GM19035 (cell line): ENCODE measurements around the gene MTMR4.
A peak's percentile ranks its signal among the peaks of the same experiment; 100 is the strongest.
"Not testable (repeated sequence)": the region's sequence is repeated elsewhere in the genome, so short reads cannot be mapped to it uniquely, and the experiment has no call there.

Source experiments
- ATAC-seq: cut with Tn5 transposase; IDR thresholded peaks from one replicate; pipeline ENCODE4 v1.9.1; 2021; ENCODE audit not compliant: unreplicated experiment

MTMR4 gene

GRCh38 chr17:58513965-58514769, at the start of gene MTMR4:
TSS of gene MTMR4 (minus strand) at chr17:58514638. CDS start at chr17:58514407, 231 bp downstream.
- no peak for ATAC-seq

GRCh38 chr17:58560511-58560910, 46.1 kb upstream of the MTMR4 start:
- no peak for ATAC-seq

- ATAC-seq = no peak
These were observed 43.5 kb upstream of the MTMR4 start for GRCh38 chr17:58557981-58558380.

DNA sequence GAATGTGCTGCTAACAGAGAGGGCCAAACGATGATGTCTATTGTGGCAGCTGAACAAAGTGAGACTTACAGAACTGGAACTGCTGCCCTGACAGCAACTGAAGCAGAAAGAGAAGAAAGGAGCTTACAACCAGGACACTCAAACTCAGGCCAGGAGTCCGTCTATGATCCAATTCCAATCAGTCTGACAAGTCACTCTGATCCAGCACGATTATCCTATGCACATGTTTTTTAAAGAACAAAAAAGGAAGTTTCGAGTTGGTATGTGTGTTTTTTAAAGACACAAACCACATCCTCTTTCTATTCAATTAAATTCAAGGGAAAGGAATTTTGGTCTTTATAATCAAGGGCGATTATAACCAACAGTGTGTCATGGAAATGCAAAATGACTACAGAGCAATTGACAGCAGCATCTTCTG, 42.4 kb upstream of the MTMR4 start:
- ATAC-seq = no peak

DNA sequence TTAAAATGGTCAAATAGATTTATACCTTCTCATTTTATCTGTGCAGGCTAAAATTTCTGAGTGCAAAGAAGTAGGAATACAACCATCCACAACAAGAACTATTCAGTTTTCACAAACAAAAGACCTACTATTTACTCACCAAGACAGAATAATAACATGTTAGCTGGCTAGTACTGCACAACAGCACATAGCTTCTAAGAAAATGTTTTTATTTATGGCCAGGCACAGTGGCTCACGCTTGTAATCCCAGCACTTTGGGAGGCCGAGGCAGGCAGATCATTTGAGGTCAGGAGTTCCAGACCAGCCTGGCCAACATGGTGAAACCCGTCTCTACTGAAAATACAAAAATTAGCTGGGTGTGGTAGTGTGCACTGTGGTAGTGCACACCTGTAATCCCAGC, 40.7 kb upstream of the MTMR4 start:
- ATAC-seq = not testable (repeated sequence)

DNA sequence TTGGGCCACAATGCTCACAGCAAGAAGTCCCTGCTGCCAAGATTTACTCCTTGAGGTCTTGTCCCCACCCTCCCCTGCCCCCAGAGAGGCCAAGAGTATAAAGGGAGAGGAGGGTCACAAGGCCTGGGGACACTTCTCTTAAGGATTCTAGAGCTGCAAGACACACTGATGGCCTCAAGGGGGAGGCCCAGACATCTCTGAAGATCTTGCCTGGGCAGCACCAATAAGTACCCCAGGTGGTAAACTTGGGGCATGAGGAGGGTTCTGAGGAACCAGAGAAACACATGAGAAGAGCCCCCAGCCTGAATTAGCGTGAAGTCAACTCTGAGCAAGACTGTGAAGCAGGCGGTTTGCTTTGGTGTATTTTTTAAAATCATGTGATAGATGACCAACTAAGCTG, 26.8 kb upstream of the MTMR4 start:
- ATAC-seq = no peak

- no peak for ATAC-seq
These were observed 25.3 kb upstream of the MTMR4 start for GRCh38 chr17:58539698-58540097.

- no peak for ATAC-seq
These were observed 24.5 kb upstream of the MTMR4 start for GRCh38 chr17:58538811-58539409.

GRCh38 chr17:58537266-58537665, 22.8 kb upstream of the MTMR4 start:
- no peak for ATAC-seq

DNA sequence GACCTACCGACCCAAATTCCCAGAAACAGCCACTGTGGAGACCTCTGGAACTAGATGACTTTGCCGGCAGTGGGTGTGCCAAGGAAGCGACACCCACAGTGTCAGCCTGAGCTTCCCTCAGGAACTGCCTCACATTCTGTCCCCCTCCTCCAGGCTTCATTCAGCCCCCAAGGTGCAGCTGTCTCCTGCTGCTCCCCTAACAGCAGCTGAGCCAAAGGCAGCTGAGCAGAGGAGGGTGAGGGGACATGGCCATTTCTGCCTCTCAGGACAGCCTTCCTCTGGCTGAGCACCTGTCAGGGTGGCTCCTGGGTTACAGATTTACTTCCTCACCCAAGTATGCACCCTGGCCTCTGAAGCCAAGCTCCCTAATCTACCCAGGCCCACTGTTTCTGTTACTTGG, 22.1 kb upstream of the MTMR4 start:
- no peak for ATAC-seq

DNA sequence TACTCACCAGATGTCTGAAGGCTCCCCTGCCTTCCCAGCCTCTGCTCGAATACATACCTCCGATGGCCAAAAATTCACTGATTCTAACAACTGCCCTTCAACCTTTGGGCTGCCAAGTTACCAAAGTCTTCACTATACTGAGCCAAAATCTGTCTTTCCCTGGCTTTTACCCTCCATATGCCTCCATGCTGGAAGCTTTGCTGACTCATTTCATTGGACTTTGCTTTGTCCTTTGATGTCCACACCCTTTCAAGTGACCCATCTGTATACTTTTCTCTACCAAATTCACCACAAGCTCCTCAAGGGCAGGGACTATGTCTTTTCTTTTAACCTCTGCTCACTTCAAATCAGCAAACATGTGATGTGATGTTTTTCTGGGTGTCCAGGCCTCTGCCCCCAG, 21.0 kb upstream of the MTMR4 start:
- no peak for ATAC-seq

- no peak for ATAC-seq
These were observed 20.5 kb upstream of the MTMR4 start for GRCh38 chr17:58534901-58535421.

- ATAC-seq = no peak
These were observed 19.9 kb upstream of the MTMR4 start for GRCh38 chr17:58534331-58534730.

- no peak for ATAC-seq
These were observed 19.3 kb upstream of the MTMR4 start for GRCh38 chr17:58533616-58534188.

GRCh38 chr17:58532555-58532951, 18.1 kb upstream of the MTMR4 start:
- no peak for ATAC-seq

- peak; percentile 67 for ATAC-seq
These were observed 17.5 kb upstream of the MTMR4 start for GRCh38 chr17:58531661-58532554.

- ATAC-seq = no peak
These were observed 16.7 kb upstream of the MTMR4 start for GRCh38 chr17:58531122-58531521.

- ATAC-seq = no peak
These were observed 16.2 kb upstream of the MTMR4 start for GRCh38 chr17:58530655-58531054.

- no peak for ATAC-seq
These were observed 14.8 kb upstream of the MTMR4 start for GRCh38 chr17:58529275-58529674.

- ATAC-seq = no peak
These were observed 14.0 kb upstream of the MTMR4 start for GRCh38 chr17:58528443-58528842.

- ATAC-seq = no peak
These were observed 13.5 kb upstream of the MTMR4 start for GRCh38 chr17:58527949-58528348.
